Measurements from ENCODE around the gene CCDC83. TPM values are rescaled to one million over a fixed set of nuclear protein-coding genes. Genes with fewer than 3 reads are reported as not detected.
"Not testable (repeated sequence)": the region's sequence is repeated elsewhere in the genome, so short reads cannot be mapped to it uniquely, and the experiment has no call there.

Gene CCDC83
- total RNA-seq, 1 donor from 2014 or later = 0.72 TPM

- DNase-seq (ENCODE audit: low spot score) = no peak
These were observed 19.5 kb upstream of the CCDC83 start for GRCh38 chr11:85835729-85836128.

- not testable (repeated sequence) for DNase-seq (ENCODE audit: low spot score)
These were observed 14.3 kb upstream of the CCDC83 start for GRCh38 chr11:85840932-85841331.

- no peak for DNase-seq (ENCODE audit: low spot score)
These were observed 11.3 kb upstream of the CCDC83 start for GRCh38 chr11:85843929-85844328.

GRCh38 chr11:85844439-85845123, 10.6 kb upstream of the CCDC83 start:
- no peak for DNase-seq (ENCODE audit: low spot score)

- DNase-seq (ENCODE audit: low spot score) = no peak
These were observed 10.0 kb upstream of the CCDC83 start for GRCh38 chr11:85845124-85845631.

- DNase-seq (ENCODE audit: low spot score) = no peak
These were observed 7.7 kb upstream of the CCDC83 start for GRCh38 chr11:85847436-85847835.

- DNase-seq (ENCODE audit: low spot score) = no peak
These were observed 7.2 kb upstream of the CCDC83 start for GRCh38 chr11:85848006-85848405.

- DNase-seq (ENCODE audit: low spot score) = no peak
These were observed 6.6 kb upstream of the CCDC83 start for GRCh38 chr11:85848556-85848955.

GRCh38 chr11:85852754-85853153, 2.4 kb upstream of the CCDC83 start:
- not testable (repeated sequence) for DNase-seq (ENCODE audit: low spot score)

- DNase-seq (ENCODE audit: low spot score) = not testable (repeated sequence)
These were observed 1.6 kb upstream of the CCDC83 start for GRCh38 chr11:85853541-85853940.

- DNase-seq (ENCODE audit: low spot score) = no peak
These were observed 999 bp upstream of the CCDC83 start for GRCh38 chr11:85854212-85854556.

- DNase-seq (ENCODE audit: low spot score) = peak; percentile 96
These were observed 434 bp upstream of the CCDC83 start for GRCh38 chr11:85854557-85855340.

- no peak for DNase-seq (ENCODE audit: low spot score)
These were observed 1.9 kb downstream of the CCDC83 start for GRCh38 chr11:85857098-85857497.

- DNase-seq (ENCODE audit: low spot score) = not testable (repeated sequence)
These were observed 4.4 kb downstream of the CCDC83 start for GRCh38 chr11:85859541-85859940.

- DNase-seq (ENCODE audit: low spot score) = no peak
These were observed 8.7 kb downstream of the CCDC83 start for GRCh38 chr11:85863855-85864254.

- no peak for DNase-seq (ENCODE audit: low spot score)
These were observed 11.1 kb downstream of the CCDC83 start for GRCh38 chr11:85866137-85866827.

GRCh38 chr11:85867751-85868150, 12.6 kb downstream of the CCDC83 start:
- no peak for DNase-seq (ENCODE audit: low spot score)

- no peak for DNase-seq (ENCODE audit: low spot score)
These were observed 14.6 kb downstream of the CCDC83 start for GRCh38 chr11:85869781-85870180.

- DNase-seq (ENCODE audit: low spot score) = no peak
These were observed 19.1 kb downstream of the CCDC83 start for GRCh38 chr11:85874265-85874664.

- no peak for DNase-seq (ENCODE audit: low spot score)
These were observed 20.3 kb downstream of the CCDC83 start for GRCh38 chr11:85875505-85875904.

GRCh38 chr11:85884581-85885021, 29.4 kb downstream of the CCDC83 start:
- DNase-seq (ENCODE audit: low spot score) = peak; percentile 1
